Breast epithelium (tissue), 4 donors: ENCODE measurements around the gene PRPH. TPM values are rescaled to one million over a fixed set of nuclear protein-coding genes. Genes with fewer than 3 reads are reported as not detected.

ENCODE experiments used
- DNase-seq, 2 donors: peaks; one replicate each; pipeline ENCODE4 v3.0.0-alpha.2; 2019; ENCODE audit warnings: low spot score in 2 of 2
- H3K27ac ChIP-seq, 2 donors: fragments of 200-600 bp; sonication (generic) in 1 of 2; one replicate each; pipeline ENCODE4 v1.5.1; 2016 to 2019; ENCODE audit warnings: mild to moderate bottlenecking in 1 of 2
- H3K27me3 ChIP-seq, 2 donors: fragments of 200-600 bp; sonication (generic) in 1 of 2; one replicate each; pipeline versions ENCODE4 v1.5.1 to v1.6.0; 2017 to 2019; ENCODE audit warnings: control low read depth in 1 of 2, mild to moderate bottlenecking in 1 of 2
- H3K36me3 ChIP-seq: fragments of 200-600 bp; one replicate; pipeline ENCODE4 v1.5.1; 2019
- H3K4me1 ChIP-seq, 2 donors: fragments of 200-600 bp; sonication (generic); one replicate each; pipeline ENCODE4 v1.5.1; 2016 to 2019; ENCODE audit warnings: control low read depth in 1 of 2
- H3K4me3 ChIP-seq, 3 donors: fragments of 200-600 bp; sonication (generic); 1 replicate in 2 of 3; 2 replicates in 1 of 3; pipeline ENCODE4 v1.5.1; 2016 to 2019; ENCODE audit warnings: mild to moderate bottlenecking in 3 of 3, moderate library complexity in 2 of 3
- H3K9me3 ChIP-seq, 2 donors: fragments of 200-600 bp; sonication (generic) in 1 of 2; one replicate each; pipeline ENCODE4 v1.5.1; 2016 to 2019; ENCODE audit warnings: control low read depth in 1 of 2
- POLR2A ChIP-seq: fragments of 450-650 bp; IDR thresholded peaks from one replicate; pipeline ENCODE4 v1.6.1; 2016; ENCODE audit warnings: antibody characterized with exemption, mild to moderate bottlenecking, moderate library complexity
- POLR2AphosphoS5 ChIP-seq, 3 donors: sonication (generic); formaldehyde crosslinking; IDR thresholded peaks; one replicate each; pipeline ENCODE4 v1.6.1; 2017; ENCODE audit warnings: antibody characterized with exemption in 3 of 3
- intact Hi-C: fragments of 100-400 bp; cut with DNase I; formaldehyde crosslinking; loops from one replicate; pipeline ENCODE4 v1.15.1; 2023; ENCODE audit warnings: low total_unique reads
- total RNA-seq, 3 donors: library from RNA; depleted of rRNA; stranded (reverse); fragments of >200 nt; gene quantifications; one replicate each; pipeline ENCODE4 v1.1.0, GENCODE V29; 2016
- TF ChIP-seq, protein P1 (sequence below), 3 donors: fragments of 450-650 bp; IDR thresholded peaks; one replicate each; pipeline ENCODE4 v1.5.1; 2016 to 2017; ENCODE audit warnings: antibody characterized with exemption in 3 of 3, mild to moderate bottlenecking in 3 of 3, moderate library complexity in 3 of 3

PRPH gene
- total RNA-seq, 3 donors from 2014 or later = 0.96 to 2.0 TPM; not detected in 1

- H3K27me3 ChIP-seq = no peaks in the 10 kb centered on the region
- H3K36me3 ChIP-seq = no peaks in the 10 kb centered on the region
- no peak overlapping the region for H3K4me3 ChIP-seq
- H3K27ac ChIP-seq = no peak overlapping the region
- peak in 1 of 2 donors; percentile 49 for DNase-seq
- TF ChIP-seq POLR2AphosphoS5 (IDR thresholded peaks at IDR 0.05) = no peak
- TF ChIP-seq, protein P1, sequence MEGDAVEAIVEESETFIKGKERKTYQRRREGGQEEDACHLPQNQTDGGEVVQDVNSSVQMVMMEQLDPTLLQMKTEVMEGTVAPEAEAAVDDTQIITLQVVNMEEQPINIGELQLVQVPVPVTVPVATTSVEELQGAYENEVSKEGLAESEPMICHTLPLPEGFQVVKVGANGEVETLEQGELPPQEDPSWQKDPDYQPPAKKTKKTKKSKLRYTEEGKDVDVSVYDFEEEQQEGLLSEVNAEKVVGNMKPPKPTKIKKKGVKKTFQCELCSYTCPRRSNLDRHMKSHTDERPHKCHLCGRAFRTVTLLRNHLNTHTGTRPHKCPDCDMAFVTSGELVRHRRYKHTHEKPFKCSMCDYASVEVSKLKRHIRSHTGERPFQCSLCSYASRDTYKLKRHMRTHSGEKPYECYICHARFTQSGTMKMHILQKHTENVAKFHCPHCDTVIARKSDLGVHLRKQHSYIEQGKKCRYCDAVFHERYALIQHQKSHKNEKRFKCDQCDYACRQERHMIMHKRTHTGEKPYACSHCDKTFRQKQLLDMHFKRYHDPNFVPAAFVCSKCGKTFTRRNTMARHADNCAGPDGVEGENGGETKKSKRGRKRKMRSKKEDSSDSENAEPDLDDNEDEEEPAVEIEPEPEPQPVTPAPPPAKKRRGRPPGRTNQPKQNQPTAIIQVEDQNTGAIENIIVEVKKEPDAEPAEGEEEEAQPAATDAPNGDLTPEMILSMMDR (IDR thresholded peaks at IDR 0.05) = peak; percentile 64 to 82 (median 79)
- H3K9me3 ChIP-seq = no peaks in the 10 kb centered on the region
- intact Hi-C loops = loop anchor here (5.0 kb wide), 1 partner anchor 466 kb away; no protein-coding TSS in a partner anchor
- no peaks in the 10 kb centered on the region for H3K4me1 ChIP-seq
These were observed 6.5 kb upstream of the PRPH start for GRCh38 chr12:49288412-49288853.

GRCh38 chr12:49288922-49289555 lies 5.9 kb upstream of the PRPH start:
- TF ChIP-seq, protein P1 (IDR thresholded peaks at IDR 0.05) = no peak
- no peak for TF ChIP-seq POLR2A
- intact Hi-C loops = loop anchor here (5.0 kb wide), 1 partner anchor 467 kb away; no protein-coding TSS in a partner anchor
- no peak overlapping the region for H3K4me3 ChIP-seq
- no peaks in the 10 kb centered on the region for H3K36me3 ChIP-seq
- H3K27me3 ChIP-seq = no peaks in the 10 kb centered on the region
- H3K9me3 ChIP-seq = no peaks in the 10 kb centered on the region
- H3K4me1 ChIP-seq = no peaks in the 10 kb centered on the region
- no peak overlapping the region for H3K27ac ChIP-seq
- DNase-seq = no peak

DNA sequence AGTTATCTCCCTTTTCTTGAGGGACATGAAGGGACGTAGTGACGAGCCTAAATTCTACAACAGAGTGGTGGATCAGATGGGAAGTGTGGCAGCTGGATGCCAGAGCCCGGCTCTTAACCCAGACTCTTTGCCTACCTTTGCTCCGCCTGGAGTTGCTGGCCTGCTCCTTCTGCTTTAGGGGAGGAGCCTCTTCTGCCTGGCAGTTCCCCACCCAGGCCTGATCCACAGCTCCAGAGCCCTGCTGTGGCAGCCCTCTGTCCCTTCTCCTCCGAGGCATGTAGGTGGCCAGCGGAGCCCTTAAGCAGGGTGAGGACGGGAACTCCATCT lies 2.3 kb upstream of the PRPH start:
- DNase-seq = no peak
- intact Hi-C loops = no loop called here
- Histone ChIP-seq H3K4me3 (peak overlapping the region in 1 of 3 donors; percentile 48), H3K4me1 (peaks cover 0 to 7% of the 10 kb centered on the region in 2 donors), H3K27ac (peak overlapping the region; percentile 25 to 69), H3K9me3 (no peaks in the 10 kb centered on the region), H3K36me3 (no peaks in the 10 kb centered on the region), H3K27me3 (peaks cover 11 to 30% of the 10 kb centered on the region in 2 donors)
- TF ChIP-seq, protein P1 (IDR thresholded peaks at IDR 0.05) = no peak
- TF ChIP-seq POLR2A (no peak), POLR2AphosphoS5 (IDR thresholded peaks at IDR 0.05) (no peak)

DNA sequence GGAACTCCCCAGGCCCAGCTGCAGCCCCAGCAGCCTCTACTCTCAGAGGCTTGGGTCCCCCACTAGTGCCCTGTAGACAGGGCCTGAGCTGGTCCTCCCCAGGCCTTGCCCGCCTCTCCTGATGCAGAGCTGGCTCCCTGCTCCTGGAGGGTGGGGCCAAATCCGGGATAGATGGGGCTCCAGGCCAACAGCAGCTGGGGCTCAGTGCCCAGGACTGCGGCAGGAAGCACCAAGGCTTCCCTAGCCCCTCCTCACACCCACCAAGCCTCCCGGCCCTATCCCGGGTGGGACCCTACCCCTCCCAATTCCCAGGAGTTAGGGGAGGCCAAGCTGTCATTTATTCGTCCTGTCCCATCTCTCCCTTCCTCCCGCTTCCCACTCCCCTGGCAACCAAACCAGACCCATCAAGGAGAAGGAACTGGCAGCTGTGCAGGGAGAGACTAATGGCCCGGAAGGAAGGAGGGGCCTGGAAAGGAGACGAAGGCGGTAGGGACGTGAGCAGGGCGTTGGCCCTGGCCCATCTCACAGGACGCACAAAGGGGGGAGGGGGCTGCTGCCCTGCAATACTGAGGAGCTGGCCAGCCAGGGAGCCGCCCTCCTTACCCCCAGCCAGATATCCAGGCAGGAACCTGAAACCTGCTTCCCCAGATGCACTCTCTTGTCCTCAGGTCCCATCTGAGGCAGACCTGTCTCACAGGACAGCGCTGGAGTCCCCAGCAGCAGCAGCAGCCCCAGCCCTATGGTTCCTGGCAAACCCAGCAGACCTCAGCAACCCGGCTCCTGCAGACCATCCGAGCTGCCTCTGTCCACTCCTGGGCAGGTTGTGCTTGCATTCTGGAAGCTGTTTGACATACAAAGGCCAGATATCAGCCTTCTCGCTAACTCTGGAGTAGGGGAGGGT lies 1.6 kb upstream of the PRPH start:
- peaks cover 11 to 36% of the 10 kb centered on the region in 2 donors for H3K27me3 ChIP-seq
- no peaks in the 10 kb centered on the region for H3K36me3 ChIP-seq
- no peaks in the 10 kb centered on the region for H3K9me3 ChIP-seq
- H3K4me3 ChIP-seq = peak overlapping the region in 2 of 3 donors; percentile 26 to 48
- intact Hi-C loops = no loop called here
- H3K27ac ChIP-seq = peak overlapping the region; percentile 25 to 69
- no peak for DNase-seq
- TF ChIP-seq, protein P1 (IDR thresholded peaks at IDR 0.05) = no peak
- TF ChIP-seq POLR2AphosphoS5 (IDR thresholded peaks at IDR 0.05) (no peak), POLR2A (no peak)
- H3K4me1 ChIP-seq = peaks cover 0 to 7% of the 10 kb centered on the region in 2 donors
